OCI-LY3 (cell line): ENCODE measurements around the gene RIN3.

Source experiments
- EZH2phosphoT487 ChIP-seq: fragments of 200-600 bp; shearing (Covaris generic); IDR thresholded peaks from 2 replicates; pipeline ENCODE4 v1.6.1; 2018; ENCODE audit warnings: antibody characterized with exemption, mixed run types, low read depth
- TF ChIP-seq, protein P1 (sequence below): fragments of 200-600, 300-600 bp; sonication (generic); IDR thresholded peaks from 2 replicates; pipeline ENCODE4 v1.5.1; 2014; ENCODE audit warnings: antibody characterized with exemption, low read length, low read depth

DNA sequence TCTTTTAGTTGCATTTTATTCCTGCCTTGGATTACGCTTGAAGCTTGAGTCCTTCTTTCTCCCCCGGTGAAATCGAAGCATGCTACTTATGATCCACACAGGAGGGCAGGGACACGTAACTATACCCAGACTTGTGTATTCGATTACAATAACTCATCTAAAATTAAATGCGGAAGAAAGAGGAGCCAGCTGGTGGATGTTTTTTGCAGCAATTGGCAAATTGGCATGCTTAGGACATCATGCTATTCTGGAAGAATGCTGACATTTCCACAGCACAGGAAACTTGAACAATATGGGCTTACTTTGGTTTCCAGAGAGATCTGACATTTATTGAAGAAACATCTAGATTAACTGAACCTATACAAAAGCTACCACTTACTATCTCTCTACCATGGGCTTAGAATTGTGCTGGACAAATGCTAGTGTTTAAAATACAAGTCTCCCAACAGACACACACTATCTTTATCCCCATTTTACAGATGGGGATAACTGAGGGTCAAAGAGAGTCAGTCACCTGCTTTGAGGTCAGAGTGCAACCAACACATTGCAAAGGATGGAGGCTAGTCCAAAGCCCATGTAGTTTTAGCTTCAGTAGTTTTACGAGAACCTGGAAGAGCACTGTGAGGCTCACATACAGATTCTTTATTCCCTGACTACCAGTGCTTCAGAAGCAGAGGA is 198.5 kb downstream of the RIN3 start:
- TF ChIP-seq, protein P1, sequence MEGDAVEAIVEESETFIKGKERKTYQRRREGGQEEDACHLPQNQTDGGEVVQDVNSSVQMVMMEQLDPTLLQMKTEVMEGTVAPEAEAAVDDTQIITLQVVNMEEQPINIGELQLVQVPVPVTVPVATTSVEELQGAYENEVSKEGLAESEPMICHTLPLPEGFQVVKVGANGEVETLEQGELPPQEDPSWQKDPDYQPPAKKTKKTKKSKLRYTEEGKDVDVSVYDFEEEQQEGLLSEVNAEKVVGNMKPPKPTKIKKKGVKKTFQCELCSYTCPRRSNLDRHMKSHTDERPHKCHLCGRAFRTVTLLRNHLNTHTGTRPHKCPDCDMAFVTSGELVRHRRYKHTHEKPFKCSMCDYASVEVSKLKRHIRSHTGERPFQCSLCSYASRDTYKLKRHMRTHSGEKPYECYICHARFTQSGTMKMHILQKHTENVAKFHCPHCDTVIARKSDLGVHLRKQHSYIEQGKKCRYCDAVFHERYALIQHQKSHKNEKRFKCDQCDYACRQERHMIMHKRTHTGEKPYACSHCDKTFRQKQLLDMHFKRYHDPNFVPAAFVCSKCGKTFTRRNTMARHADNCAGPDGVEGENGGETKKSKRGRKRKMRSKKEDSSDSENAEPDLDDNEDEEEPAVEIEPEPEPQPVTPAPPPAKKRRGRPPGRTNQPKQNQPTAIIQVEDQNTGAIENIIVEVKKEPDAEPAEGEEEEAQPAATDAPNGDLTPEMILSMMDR = no peak
- TF ChIP-seq EZH2phosphoT487 = no peak
